SK-N-SH treated with all-trans-retinoic acid at 6 μM for 48 hours (cell line): ENCODE measurements around the gene VWC2L.

Source experiments
- BACH2 ChIP-seq: fragments of 250-450 bp; sonication (Bioruptor Pico); IDR thresholded peaks from 2 replicates; pipeline ENCODE4 v1.9.0; 2021; ENCODE audit warnings: mild to moderate bottlenecking, borderline replicate concordance
- POU6F1 ChIP-seq: fragments of 250-450 bp; sonication (Bioruptor Pico); IDR thresholded peaks from 2 replicates; pipeline ENCODE4 v1.8.0; 2021; ENCODE audit warnings: low read depth, mild to moderate bottlenecking, moderate library complexity, borderline replicate concordance
- ZFP30 ChIP-seq: fragments of 450-650 bp; formaldehyde crosslinking; IDR thresholded peaks from 2 replicates; pipeline ENCODE4 v1.5.0; 2022; ENCODE audit warnings: mild to moderate bottlenecking, moderate library complexity

DNA sequence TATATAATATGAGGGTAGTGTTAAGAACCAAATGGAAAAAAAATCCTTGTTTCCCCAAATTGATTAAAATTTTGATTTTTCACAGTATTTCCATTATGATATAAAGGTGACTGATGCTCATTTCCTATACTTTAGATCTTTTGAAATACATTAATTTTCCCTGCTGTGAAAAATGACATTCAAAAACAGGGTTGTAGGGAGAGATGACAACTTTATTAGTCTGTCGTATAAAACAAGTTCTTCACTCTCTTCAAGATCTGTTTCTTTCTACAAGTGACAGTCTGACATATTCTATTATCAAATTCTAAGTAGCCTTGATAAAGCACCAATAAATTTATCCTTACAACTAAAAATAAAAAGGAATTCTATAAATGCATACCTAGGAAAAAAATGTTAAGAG lies 45.3 kb upstream of the VWC2L start:
- TF ChIP-seq BACH2 (CRISPR knock-in tag) (no peak), POU6F1 (CRISPR knock-in tag) (no peak), ZFP30 (CRISPR knock-in tag) (no peak)
